HepG2 (cell line): ENCODE data around the gene TDRD10. TPM values are rescaled to one million over a fixed set of nuclear protein-coding genes. Genes with fewer than 3 reads are reported as not detected.

Source experiments
- CHD4 ChIP-seq: fragments of 200-600 bp; sonication (generic); IDR thresholded peaks from 2 replicates; pipeline ENCODE4 v1.7.0; 2017; ENCODE audit warnings: mild to moderate bottlenecking, low read length, borderline replicate concordance
- CREB3 ChIP-seq: sonication (generic); formaldehyde crosslinking; IDR thresholded peaks from 2 replicates; pipeline ENCODE4 v1.5.0; 2020; ENCODE audit warnings: missing genetic modification reagents
- LRRFIP1 ChIP-seq: sonication (generic); formaldehyde crosslinking; conservative IDR thresholded peaks from 2 replicates; pipeline ENCODE4 v1.4.0; 2020; ENCODE audit warnings: missing genetic modification reagents
- SOX6 ChIP-seq, 2 experiments: fragments of 450-650 bp in 1 of 2; sonication (generic) in 1 of 2; formaldehyde crosslinking in 1 of 2; IDR thresholded peaks; 2 replicates each; pipeline versions ENCODE4 v1.4.0 to v1.6.1; 2017 to 2020; ENCODE audit warnings: antibody characterized with exemption in 1 of 2, mild to moderate bottlenecking in 1 of 2, missing genetic modification reagents in 1 of 2
- ZFP82 ChIP-seq: sonication (generic); formaldehyde crosslinking; IDR thresholded peaks from 2 replicates; pipeline ENCODE4 v1.5.1; 2020; ENCODE audit warnings: mild to moderate bottlenecking, missing genetic modification reagents, borderline replicate concordance
- ZNF280D ChIP-seq: sonication (generic); formaldehyde crosslinking; IDR thresholded peaks from 2 replicates; pipeline ENCODE4 v1.5.1; 2020; ENCODE audit warnings: mild to moderate bottlenecking, missing genetic modification reagents
- ZNF383 ChIP-seq: sonication (generic); formaldehyde crosslinking; IDR thresholded peaks from 2 replicates; pipeline ENCODE4 v1.4.0; 2020; ENCODE audit warnings: missing genetic modification reagents, mild to moderate bottlenecking, borderline replicate concordance
- polyA plus RNA-seq, 8 experiments: library from polyadenylated mRNA; depleted of rRNA in 3 of 8; stranded (reverse) in 7 of 8; unstranded in 1 of 8; fragments of >200 nt; fragmentation: Illumina TruSeq in 4 of 8; extraction: Trizol in 4 of 8; gene quantifications; 2 replicates each; pipeline versions ENCODE4 v1.2.1 to v1.2.3, GENCODE V29; 2011 to 2016; ENCODE audit warnings: low read depth in 4 of 8, missing spikeins in 1 of 8, mixed read lengths in 1 of 8; ENCODE audit not compliant: insufficient read depth in 1 of 8
- total RNA-seq, 5 experiments: library from RNA; depleted of rRNA; stranded (reverse); fragments of >200 nt; fragmentation: Illumina TruSeq; extraction: Trizol; gene quantifications; 2 replicates each; pipeline ENCODE4 v1.2.3, GENCODE V29; 2016; ENCODE audit warnings: low read depth in 1 of 5

TDRD10 gene
- total and polyA plus RNA-seq, 2 of the 13 experiments (the other 11 are each of a cell fraction or from before 2014, with no cell fraction given) = not detected

GRCh38 chr1:154454386-154455120, 47.5 kb upstream of the TDRD10 start (continued):
- no peak for TF ChIP-seq CREB3 (CRISPR knock-in tag)
- no peak for TF ChIP-seq LRRFIP1 (CRISPR knock-in tag)
- no peak for TF ChIP-seq ZNF383
- no peak for TF ChIP-seq SOX6 (IDR thresholded peaks at IDR 0.05)
- no peak for TF ChIP-seq SOX6 (CRISPR knock-in tag; IDR thresholded peaks at IDR 0.05)
- no peak for TF ChIP-seq CHD4
- no peak for TF ChIP-seq ZFP82 (CRISPR knock-in tag)
- TF ChIP-seq ZNF280D (CRISPR knock-in tag) = no peak
- TF ChIP-seq, all 625 proteins: peak for 0
